GM19240 (cell line): ENCODE results near the gene TGM1.

Source experiments
- DNase-seq: peaks from one replicate; pipeline ENCODE4 v3.0.0; 2011; ENCODE audit warnings: low spot score; ENCODE audit not compliant: insufficient read length

Gene TGM1

GRCh38 chr14:24262821-24263733, at the start of gene TGM1:
TGM1 (minus strand) TSS chr14:24263177; CDS start chr14:24262352, 825 bp downstream.
- no peak for DNase-seq

DNA sequence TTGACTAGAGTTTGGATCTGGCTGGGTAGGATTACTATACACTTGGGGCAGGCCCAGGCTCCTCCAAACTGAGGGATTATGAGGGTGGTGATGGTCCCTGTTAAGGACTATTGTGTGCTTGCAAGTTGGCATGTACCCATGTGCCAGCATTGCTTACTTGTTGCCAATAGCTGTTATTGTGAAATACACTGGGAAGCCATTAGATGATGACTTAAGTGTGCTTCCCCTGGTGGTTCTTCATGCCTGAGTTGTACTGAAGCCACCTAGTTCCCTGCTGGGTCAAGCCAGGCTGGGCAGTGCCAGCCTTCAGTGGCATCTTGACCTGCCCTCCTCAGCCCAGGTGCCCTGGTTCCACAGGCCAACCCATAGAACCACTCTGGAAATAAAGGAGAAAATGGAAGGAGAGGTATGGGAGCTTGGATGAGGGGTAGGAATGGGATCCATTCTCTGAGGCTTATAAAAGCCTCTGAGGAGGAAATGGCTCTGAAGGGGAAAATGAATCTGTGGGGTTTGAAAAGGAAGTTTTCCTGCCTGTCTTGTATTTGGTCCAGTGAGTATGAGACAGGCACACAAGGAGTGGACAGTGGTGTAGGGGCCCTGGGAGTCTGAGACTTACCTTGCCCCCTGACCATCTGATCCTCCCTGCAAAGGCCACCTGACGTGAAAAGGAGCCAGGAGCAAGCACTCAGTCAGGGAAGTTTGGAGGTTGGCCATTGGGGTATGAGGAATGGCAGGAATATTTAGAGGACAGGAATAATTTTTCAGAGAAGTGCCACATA, 49.0 kb upstream of the TGM1 start:
- no peak for DNase-seq

DNA sequence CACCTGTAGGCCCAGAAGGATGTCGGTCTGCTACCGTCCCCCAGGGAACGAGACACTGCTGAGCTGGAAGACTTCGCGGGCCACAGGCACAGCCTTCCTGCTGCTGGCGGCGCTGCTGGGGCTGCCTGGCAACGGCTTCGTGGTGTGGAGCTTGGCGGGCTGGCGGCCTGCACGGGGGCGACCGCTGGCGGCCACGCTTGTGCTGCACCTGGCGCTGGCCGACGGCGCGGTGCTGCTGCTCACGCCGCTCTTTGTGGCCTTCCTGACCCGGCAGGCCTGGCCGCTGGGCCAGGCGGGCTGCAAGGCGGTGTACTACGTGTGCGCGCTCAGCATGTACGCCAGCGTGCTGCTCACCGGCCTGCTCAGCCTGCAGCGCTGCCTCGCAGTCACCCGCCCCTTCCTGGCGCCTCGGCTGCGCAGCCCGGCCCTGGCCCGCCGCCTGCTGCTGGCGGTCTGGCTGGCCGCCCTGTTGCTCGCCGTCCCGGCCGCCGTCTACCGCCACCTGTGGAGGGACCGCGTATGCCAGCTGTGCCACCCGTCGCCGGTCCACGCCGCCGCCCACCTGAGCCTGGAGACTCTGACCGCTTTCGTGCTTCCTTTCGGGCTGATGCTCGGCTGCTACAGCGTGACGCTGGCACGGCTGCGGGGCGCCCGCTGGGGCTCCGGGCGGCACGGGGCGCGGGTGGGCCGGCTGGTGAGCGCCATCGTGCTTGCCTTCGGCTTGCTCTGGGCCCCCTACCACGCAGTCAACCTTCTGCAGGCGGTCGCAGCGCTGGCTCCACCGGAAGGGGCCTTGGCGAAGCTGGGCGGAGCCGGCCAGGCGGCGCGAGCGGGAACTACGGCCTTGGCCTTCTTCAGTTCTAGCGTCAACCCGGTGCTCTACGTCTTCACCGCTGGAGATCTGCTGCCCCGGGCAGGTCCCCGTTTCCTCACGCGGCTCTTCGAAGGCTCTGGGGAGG, 47.9 kb upstream of the TGM1 start, which contains the start of gene LTB4R:
Gene LTB4R, plus strand, starts transcription at position 857 of the 959 bp plus-strand sequence. CDS start 4,150 bp downstream, outside the sequence.
- DNase-seq, result peak; percentile 55

- DNase-seq, result no peak
Measured at GRCh38 chr14:24310265-24310645, 47.3 kb upstream of the TGM1 start.

DNA sequence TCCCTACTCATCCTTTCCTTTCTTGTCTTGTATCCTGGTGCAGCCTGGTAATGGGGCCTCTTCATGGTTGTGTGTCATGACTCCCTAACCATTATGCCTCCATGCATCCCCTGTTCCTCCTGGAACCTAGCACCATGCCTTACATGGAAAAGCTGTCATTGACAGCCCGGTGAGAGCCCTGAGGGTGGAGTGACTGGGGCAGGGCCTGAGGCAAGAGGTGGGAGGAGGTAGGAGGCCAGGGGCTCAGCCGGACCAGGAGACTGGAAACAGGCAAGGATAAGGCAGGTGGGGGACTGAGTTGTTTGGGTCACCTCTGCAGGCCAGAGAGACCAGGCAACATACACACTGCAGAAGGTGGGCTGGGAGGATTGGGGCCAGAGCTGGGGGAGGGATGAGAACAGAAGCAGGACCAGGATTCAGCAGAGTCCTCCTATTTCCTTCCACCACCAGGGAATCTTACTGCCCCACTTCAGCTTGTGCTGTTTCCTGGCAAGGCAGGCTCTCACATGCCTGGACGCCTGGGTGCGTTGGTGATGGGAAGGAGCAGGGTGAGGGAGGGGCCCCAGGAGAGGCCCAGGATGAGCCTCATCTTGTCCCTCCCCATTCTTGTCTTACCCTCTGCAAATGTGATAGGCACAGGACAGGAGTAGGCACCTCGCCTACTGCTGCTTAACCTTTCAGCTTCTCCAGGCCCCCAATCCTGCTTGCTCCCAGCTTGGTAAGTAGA, 46.7 kb upstream of the TGM1 start, which contains the start of gene LTB4R2:
Gene LTB4R2, plus strand, starts transcription at position 603 of the 727 bp plus-strand sequence. CDS start 525 bp downstream, outside the sequence.
- no peak for DNase-seq

DNA sequence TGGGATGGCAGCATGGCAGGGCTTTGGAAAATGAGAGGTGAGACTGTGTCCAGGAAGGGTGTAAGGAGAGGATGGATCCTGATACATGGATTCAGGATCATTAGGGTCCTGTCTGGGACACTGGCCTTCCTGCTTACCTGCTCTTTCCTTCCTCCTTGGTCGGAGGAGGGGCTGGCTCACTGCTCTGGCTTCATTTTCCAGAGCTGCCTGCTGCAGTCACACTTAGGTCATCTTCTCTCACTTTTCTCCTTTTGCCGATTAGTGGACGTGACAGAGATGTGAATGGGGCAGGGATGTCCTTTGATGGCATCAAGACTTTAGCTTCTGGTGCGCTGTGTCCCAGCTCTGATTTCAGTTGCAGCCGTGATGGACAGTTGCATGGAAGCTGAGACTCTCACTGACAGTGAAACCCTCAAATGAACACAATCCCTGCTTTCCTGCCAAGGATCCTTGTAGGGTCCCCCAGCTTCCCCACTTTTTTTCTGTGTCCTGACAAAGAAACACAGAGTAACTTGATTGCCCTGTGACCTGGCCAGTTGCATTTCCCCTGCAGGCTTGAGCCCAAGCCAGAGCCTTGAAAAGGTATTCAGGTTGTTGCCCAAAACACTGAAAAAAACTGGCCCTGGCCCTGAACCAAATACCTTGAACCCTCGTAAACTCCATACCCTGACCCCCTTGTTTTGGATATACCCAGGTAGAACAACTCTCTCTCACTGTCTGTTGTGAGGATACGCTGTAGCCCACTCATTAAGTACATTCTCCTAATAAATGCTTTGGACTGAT, 45.6 kb upstream of the TGM1 start:
- no peak for DNase-seq

DNA sequence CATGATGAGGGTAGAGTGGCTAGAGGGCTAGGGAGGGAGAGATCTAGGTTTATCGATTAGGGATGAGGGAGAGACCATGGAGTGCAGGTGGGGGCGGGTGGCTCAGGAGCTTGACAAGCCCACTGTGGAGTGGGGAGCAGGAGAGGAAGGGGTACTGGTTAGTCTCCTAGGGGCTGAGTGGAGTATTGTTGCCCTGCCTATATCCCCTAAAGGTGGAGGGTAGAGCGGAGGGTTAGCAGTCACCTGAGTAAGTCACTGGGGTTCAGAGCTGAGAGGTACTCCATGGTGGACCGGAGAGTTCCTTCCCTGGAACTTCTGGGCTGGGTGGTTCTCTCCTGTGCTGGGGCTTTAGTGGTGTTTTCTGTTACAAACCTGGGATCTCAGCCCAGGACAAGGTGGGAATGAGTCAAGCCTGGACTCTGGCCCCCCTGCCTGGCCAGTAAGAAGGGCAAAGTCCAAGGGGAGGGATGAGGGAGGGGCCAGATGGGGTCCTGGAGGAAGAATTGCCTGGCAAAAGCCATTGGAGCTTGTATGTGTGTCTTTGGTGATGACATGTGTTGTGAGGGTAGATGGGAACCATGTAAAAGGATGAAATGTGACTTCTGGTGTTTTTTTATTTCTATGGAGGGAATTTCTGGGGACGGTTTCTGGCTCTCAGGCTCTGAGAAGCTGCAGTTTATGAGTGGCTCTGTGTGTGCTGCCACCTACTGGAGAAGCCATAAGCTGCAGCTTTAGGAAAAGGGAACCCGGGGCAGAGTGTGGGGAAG, 44.8 kb upstream of the TGM1 start, which contains the start of gene CIDEB:
Gene CIDEB, minus strand, starts transcription at position 403 of the 767 bp plus-strand sequence. Its CDS starts 119 bp downstream, at position 284.
- peak; percentile 65 for DNase-seq

- no peak for DNase-seq
Measured at GRCh38 chr14:24307156-24307574, 44.2 kb upstream of the TGM1 start.

- no peak for DNase-seq
Measured at GRCh38 chr14:24304019-24304387, 41.0 kb upstream of the TGM1 start.

GRCh38 chr14:24300326-24300980, 37.5 kb upstream of the TGM1 start:
- DNase-seq, result no peak

GRCh38 chr14:24299255-24300191, 36.5 kb upstream of the TGM1 start, which contains the start of the genes DHRS1 and NOP9:
DHRS1 (minus strand) TSS chr14:24299780; CDS start chr14:24299106, 674 bp downstream.
NOP9 (plus strand) TSS chr14:24299850; CDS start chr14:24299955, 105 bp downstream.
- peak; percentile 88 for DNase-seq

DNA sequence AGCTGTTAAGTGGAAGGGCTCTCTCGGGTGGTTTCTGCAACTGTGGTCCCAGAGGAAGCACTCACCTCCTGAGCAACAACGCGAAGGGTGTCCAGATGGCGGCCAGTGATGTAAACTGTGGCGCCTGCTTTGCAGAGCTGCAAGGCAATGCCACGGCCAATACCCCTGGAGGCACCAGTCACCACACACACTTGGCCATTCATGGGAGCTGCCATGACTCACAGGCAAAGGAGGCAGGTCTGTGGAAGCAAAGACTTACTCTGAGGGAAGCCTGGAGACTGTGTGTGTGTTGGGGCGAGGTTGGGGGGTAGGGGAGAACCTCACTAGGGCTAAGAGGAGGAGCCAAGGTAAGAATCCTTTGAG, 35.9 kb upstream of the TGM1 start:
- DNase-seq, result no peak

GRCh38 chr14:24297190-24297964, 34.4 kb upstream of the TGM1 start:
- no peak for DNase-seq

DNA sequence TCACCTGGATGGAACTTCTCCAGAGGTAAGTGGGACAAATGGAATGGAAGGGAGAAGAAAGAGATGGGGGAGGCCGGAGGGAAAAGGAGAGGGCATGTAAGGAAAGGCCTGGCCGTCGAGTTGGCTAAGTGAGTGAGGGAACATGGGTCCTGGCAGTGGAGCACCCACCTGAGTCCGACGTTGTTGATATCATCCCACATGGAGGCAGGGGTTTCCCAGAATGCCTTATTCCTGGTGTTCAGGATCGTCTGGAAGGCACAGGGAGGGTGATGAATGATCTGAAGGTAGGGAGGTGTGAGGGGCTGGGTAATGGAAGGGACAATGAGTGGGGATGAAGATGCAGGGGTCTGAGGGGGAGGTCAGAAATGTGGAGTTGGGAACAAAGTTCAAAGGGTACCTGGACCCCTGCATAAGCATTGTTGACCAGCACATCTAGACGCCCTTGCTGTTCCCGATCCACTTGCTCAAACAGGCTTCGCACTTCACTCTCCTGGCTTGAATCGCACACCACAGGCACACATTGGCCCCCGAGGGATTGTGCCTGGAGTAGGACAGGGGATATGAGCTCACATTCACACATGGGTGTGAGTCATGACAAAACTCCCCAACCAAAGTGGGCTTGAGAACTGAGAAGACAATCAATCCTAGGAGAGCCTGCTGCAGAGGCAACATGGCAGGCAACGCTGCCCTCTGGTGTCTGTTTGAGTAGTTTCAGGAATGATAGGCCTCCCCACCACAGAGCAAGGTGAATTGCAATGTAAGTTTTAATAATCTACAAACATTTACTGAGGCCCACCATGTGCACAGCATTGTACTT, 33.6 kb upstream of the TGM1 start:
- DNase-seq, result peak; percentile 89

DNA sequence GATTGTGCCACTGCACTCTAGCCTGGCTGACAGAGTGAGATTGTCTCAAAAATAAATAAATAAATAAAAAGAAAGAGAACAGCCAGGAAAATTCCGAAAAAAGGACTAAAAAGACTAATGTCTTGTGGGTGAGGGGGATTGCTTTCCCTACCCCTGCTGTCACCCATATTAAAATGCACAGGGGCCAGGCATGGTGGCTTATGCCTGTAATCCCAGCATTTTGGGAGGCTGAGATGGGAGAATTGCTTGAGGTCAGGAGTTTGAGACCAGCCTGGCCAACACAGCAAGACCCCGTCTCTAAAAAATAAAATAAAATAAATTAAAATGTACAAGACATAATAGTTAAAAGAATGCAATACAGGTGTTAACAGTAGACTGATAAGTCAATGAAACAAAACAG, 30.5 kb upstream of the TGM1 start:
- DNase-seq, result no peak
